HepG2 (cell line): ENCODE measurements around the gene DGKD. TPM values are rescaled to one million over a fixed set of nuclear protein-coding genes. Genes with fewer than 3 reads are reported as not detected.

ENCODE experiments used
- CCAR2 ChIP-seq: fragments of 200-400 bp; formaldehyde crosslinking; optimal IDR thresholded peaks from 2 replicates; pipeline ENCODE3; 2018; ENCODE audit warnings: low read depth, mild to moderate bottlenecking, low read length, moderate library complexity
- CEBPB ChIP-seq: IDR thresholded peaks from 2 replicates; pipeline ENCODE4 v1.6.1; 2011; ENCODE audit warnings: low read depth, low read length, improper control_type of control experiment, borderline replicate concordance
- CEBPG ChIP-seq: IDR thresholded peaks from 2 replicates; pipeline ENCODE4 v1.6.1; 2016
- FOXJ3 ChIP-seq: sonication (generic); formaldehyde crosslinking; IDR thresholded peaks from 2 replicates; pipeline ENCODE4 v1.4.0; 2020; ENCODE audit warnings: missing genetic modification reagents, mild to moderate bottlenecking, borderline replicate concordance
- FOXK1 ChIP-seq: sonication (generic); formaldehyde crosslinking; IDR thresholded peaks from 2 replicates; pipeline ENCODE4 v1.4.0; 2020; ENCODE audit warnings: low read depth, missing genetic modification reagents, borderline replicate concordance
- GABPA ChIP-seq, 2 experiments: IDR thresholded peaks; 2 replicates each; pipeline ENCODE4 v1.6.1; 2011 to 2016; ENCODE audit warnings: low read depth in 2 of 2, low read length in 1 of 2, missing biosample characterization in 1 of 2, missing genetic modification characterization in 1 of 2
- HNF4A ChIP-seq: sonication (generic); formaldehyde crosslinking; IDR thresholded peaks from 2 replicates; pipeline ENCODE4 v1.4.0; 2020; ENCODE audit warnings: missing genetic modification reagents
- IRF1 ChIP-seq: sonication (generic); formaldehyde crosslinking; IDR thresholded peaks from 2 replicates; pipeline ENCODE4 v1.4.0; 2020; ENCODE audit warnings: low read depth, mild to moderate bottlenecking, missing genetic modification reagents
- KMT2A ChIP-seq: sonication (generic); formaldehyde crosslinking; IDR thresholded peaks from 2 replicates; pipeline ENCODE4 v1.4.0; 2020; ENCODE audit warnings: missing genetic modification reagents
- MEIS1 ChIP-seq: sonication (generic); formaldehyde crosslinking; IDR thresholded peaks from 2 replicates; pipeline ENCODE4 v1.9.0; 2021; ENCODE audit warnings: mild to moderate bottlenecking, missing genetic modification reagents, moderate library complexity, borderline replicate concordance
- MIER3 ChIP-seq: IDR thresholded peaks from 2 replicates; pipeline ENCODE4 v1.6.1; 2016; ENCODE audit warnings: missing compliant biosample characterization, borderline replicate concordance
- POLR2AphosphoS5 ChIP-seq: IDR thresholded peaks from 2 replicates; pipeline ENCODE4 v1.6.1; 2012; ENCODE audit warnings: low read depth, low read length
- RARG ChIP-seq: sonication (generic); formaldehyde crosslinking; IDR thresholded peaks from 2 replicates; pipeline ENCODE4 v1.4.0; 2020; ENCODE audit warnings: low read depth, mild to moderate bottlenecking, missing genetic modification reagents
- TEAD2 ChIP-seq: sonication (generic); formaldehyde crosslinking; IDR thresholded peaks from 2 replicates; pipeline ENCODE4 v1.9.0; 2021; ENCODE audit warnings: missing genetic modification reagents
- ZBTB2 ChIP-seq: sonication (generic); formaldehyde crosslinking; IDR thresholded peaks from 2 replicates; pipeline ENCODE4 v1.8.0; 2022; ENCODE audit warnings: low read depth, missing genetic modification reagents
- ZFP36 ChIP-seq: fragments of 150-350 bp; IDR thresholded peaks from 2 replicates; pipeline ENCODE4 v1.6.1; 2018; ENCODE audit warnings: borderline replicate concordance, low read length, low read depth; ENCODE audit not compliant: partially characterized antibody
- ZNF124 ChIP-seq: sonication (generic); formaldehyde crosslinking; IDR thresholded peaks from 2 replicates; pipeline ENCODE4 v1.4.0; 2020; ENCODE audit warnings: missing genetic modification reagents
- ZNF317 ChIP-seq: sonication (generic); formaldehyde crosslinking; IDR thresholded peaks from 2 replicates; pipeline ENCODE4 v1.5.0; 2020; ENCODE audit warnings: mild to moderate bottlenecking, missing genetic modification reagents
- ZNF550 ChIP-seq: sonication (generic); formaldehyde crosslinking; IDR thresholded peaks from 2 replicates; pipeline ENCODE4 v1.4.0; 2020; ENCODE audit warnings: mild to moderate bottlenecking, missing genetic modification reagents, borderline replicate concordance
- ZNF646 ChIP-seq: sonication (generic); formaldehyde crosslinking; IDR thresholded peaks from 2 replicates; pipeline ENCODE4 v1.9.0; 2021; ENCODE audit warnings: mild to moderate bottlenecking, missing genetic modification reagents
- ZNF780A ChIP-seq: sonication (generic); formaldehyde crosslinking; IDR thresholded peaks from 2 replicates; pipeline ENCODE4 v1.8.0; 2022; ENCODE audit warnings: mild to moderate bottlenecking, missing genetic modification reagents, moderate library complexity
- polyA plus RNA-seq, 8 experiments: library from polyadenylated mRNA; depleted of rRNA in 3 of 8; stranded (reverse) in 7 of 8; unstranded in 1 of 8; fragments of >200 nt; fragmentation: Illumina TruSeq in 4 of 8; extraction: Trizol in 4 of 8; gene quantifications; 2 replicates each; pipeline versions ENCODE4 v1.2.1 to v1.2.3, GENCODE V29; 2011 to 2016; ENCODE audit warnings: low read depth in 4 of 8, missing spikeins in 1 of 8, mixed read lengths in 1 of 8; ENCODE audit not compliant: insufficient read depth in 1 of 8
- total RNA-seq, 5 experiments: library from RNA; depleted of rRNA; stranded (reverse); fragments of >200 nt; fragmentation: Illumina TruSeq; extraction: Trizol; gene quantifications; 2 replicates each; pipeline ENCODE4 v1.2.3, GENCODE V29; 2016; ENCODE audit warnings: low read depth in 1 of 5

The DGKD gene
- total and polyA plus RNA-seq, 2 of the 13 experiments (the other 11 are each of a cell fraction or from before 2014, with no cell fraction given): 24.5 to 33.2 TPM

GRCh38 chr2:233387667-233388528, 33.6 kb downstream of the DGKD start (continued):
- TF ChIP-seq ZNF646 (no peak; the same call in 1 of the 2 replicates), ZNF124 (CRISPR knock-in tag) (no peak), CEBPG (CRISPR knock-in tag) (peak; percentile 69; the same call in 1 of the 2 replicates), FOXJ3 (CRISPR knock-in tag) (peak; percentile 68; the same call in 1 of the 2 replicates), CEBPB (peak; percentile 49; the same call in 1 of the 2 replicates), ZBTB2 (CRISPR knock-in tag) (no peak), ZNF550 (CRISPR knock-in tag) (no peak), GABPA (IDR thresholded peaks at IDR 0.05; ENCODE audit: low read depth, low read length) (no peak), GABPA (CRISPR knock-in tag; IDR thresholded peaks at IDR 0.05; ENCODE audit: low read depth) (no peak), CCAR2 (no peak), KMT2A (CRISPR knock-in tag) (peak; percentile 80), RARG (CRISPR knock-in tag) (no peak), ZNF780A (CRISPR knock-in tag) (no peak), MIER3 (CRISPR knock-in tag) (0 out of 2 replicates have a peak, but pooled peaks have one; percentile 28), HNF4A (CRISPR knock-in tag) (peak; percentile 98), TEAD2 (no peak), FOXK1 (CRISPR knock-in tag) (peak; percentile 47; the same call in 1 of the 2 replicates), IRF1 (CRISPR knock-in tag) (no peak), MEIS1 (CRISPR knock-in tag) (no peak), ZFP36 (no peak), ZNF317 (CRISPR knock-in tag) (no peak), POLR2AphosphoS5 (peak; percentile 36; the same call in 1 of the 2 replicates)
